Measurements from ENCODE around the gene NUDT14.

DNA sequence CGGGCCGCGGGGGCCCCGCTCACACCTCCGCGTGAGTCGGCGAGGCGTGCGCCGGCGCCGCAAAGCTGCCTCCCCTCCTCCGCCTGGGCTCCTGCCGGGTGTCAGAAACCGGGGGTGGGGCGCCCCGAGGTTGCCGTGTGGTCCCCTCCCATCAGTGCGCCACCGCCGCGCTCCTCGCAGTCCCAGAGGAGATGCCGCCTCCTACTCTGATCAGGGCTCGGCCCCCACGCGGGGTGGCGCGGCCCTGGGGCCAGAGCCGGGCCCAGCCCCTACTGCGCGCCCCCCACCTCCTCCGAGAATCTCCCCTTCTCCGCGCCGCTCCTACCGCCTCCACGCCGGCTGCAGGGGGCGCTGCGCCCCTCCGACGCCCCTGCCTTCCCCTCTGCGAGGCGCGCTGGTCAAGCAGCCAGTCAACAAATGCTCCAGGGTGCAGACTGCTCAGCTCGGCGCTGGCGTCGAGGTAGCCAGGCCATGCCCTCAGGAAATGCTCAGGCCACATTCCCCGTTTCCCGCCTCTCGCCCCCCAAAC lies 12.1 kb downstream of the NUDT14 start:
- TF ChIP-seq POLR2A (IDR thresholded peaks at IDR 0.05), result no peak
- TF ChIP-seq, protein P1, sequence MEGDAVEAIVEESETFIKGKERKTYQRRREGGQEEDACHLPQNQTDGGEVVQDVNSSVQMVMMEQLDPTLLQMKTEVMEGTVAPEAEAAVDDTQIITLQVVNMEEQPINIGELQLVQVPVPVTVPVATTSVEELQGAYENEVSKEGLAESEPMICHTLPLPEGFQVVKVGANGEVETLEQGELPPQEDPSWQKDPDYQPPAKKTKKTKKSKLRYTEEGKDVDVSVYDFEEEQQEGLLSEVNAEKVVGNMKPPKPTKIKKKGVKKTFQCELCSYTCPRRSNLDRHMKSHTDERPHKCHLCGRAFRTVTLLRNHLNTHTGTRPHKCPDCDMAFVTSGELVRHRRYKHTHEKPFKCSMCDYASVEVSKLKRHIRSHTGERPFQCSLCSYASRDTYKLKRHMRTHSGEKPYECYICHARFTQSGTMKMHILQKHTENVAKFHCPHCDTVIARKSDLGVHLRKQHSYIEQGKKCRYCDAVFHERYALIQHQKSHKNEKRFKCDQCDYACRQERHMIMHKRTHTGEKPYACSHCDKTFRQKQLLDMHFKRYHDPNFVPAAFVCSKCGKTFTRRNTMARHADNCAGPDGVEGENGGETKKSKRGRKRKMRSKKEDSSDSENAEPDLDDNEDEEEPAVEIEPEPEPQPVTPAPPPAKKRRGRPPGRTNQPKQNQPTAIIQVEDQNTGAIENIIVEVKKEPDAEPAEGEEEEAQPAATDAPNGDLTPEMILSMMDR (IDR thresholded peaks at IDR 0.05), result peak in 5 of 6 experiments; percentile 13 to 53 (median 46)

All from esophagus squamous epithelium (tissue), 4 donors.